Caco-2 (cell line): ENCODE data around the gene ATF7IP. TPM values are rescaled to one million over a fixed set of nuclear protein-coding genes. Genes with fewer than 3 reads are reported as not detected.
A peak's percentile ranks its signal among the peaks of the same experiment; 100 is the strongest.
"Not testable (repeated sequence)": the region's sequence is repeated elsewhere in the genome, so short reads cannot be mapped to it uniquely, and the experiment has no call there.

ENCODE experiments used
- Bru-seq: library from RNA; stranded (reverse); fragments of 400-500 nt; gene quantifications from one replicate; lab custom pipeline; 2021; lab: Mats Ljungman, UMichigan
- BruChase-seq, 2 experiments: library from RNA; stranded (reverse); fragments of 400-500 nt; gene quantifications; one replicate each; lab custom pipeline; 2021; lab: Mats Ljungman, UMichigan
- BruUV-seq: library from RNA; stranded (reverse); fragments of 400-500 nt; replicated peaks from 2 replicates; lab custom pipeline; 2021; lab: Mats Ljungman, UMichigan
- CTCF ChIA-PET: fragments of 300-600 bp; sonication (Branson Sonifier 250); formaldehyde crosslinking; loops from one replicate; lab custom pipeline; 2022; ENCODE audit warnings: antibody characterized with exemption; lab: Charles Lee
- POLR2A ChIA-PET: fragments of 300-600 bp; sonication (Branson Sonifier 250); formaldehyde crosslinking; loops from one replicate; lab custom pipeline; 2022; ENCODE audit warnings: antibody characterized with exemption; lab: Charles Lee
- DNase-seq, 2 experiments: peaks; one replicate each; pipeline versions ENCODE4 v3.0.0 to v3.0.0-alpha.2; 2020 to 2022
- H3K27me3 ChIP-seq: replicated peaks from 2 replicates; pipeline ENCODE4 v1.6.0; 2011; ENCODE audit warnings: low read length; ENCODE audit not compliant: control insufficient read depth, insufficient read depth
- H3K36me3 ChIP-seq: 2 replicates; pipeline ENCODE4 v1.5.1; 2011; ENCODE audit warnings: low read length; ENCODE audit not compliant: control insufficient read depth, insufficient read depth
- H3K4me1 ChIP-seq: fragments of 250-450 bp; sonication (Bioruptor Pico); 2 replicates; pipeline ENCODE4 v1.5.1; 2020; ENCODE audit warnings: mild to moderate bottlenecking
- H3K4me3 ChIP-seq: 2 replicates; pipeline ENCODE4 v1.5.1; 2011; ENCODE audit warnings: low read depth, mild to moderate bottlenecking, control low read depth, low read length
- H3K9me3 ChIP-seq: fragments of 250-450 bp; sonication (Bioruptor Pico); 2 replicates; pipeline ENCODE4 v1.5.1; 2020; ENCODE audit warnings: mild to moderate bottlenecking, moderate library complexity
- H3K27ac Mint-ChIP-seq: one replicate; pipeline ENCODE4 v1.8.0; 2022; ENCODE audit warnings: mixed read lengths; ENCODE audit not compliant: unreplicated experiment
- H3K27me3 Mint-ChIP-seq: one replicate; pipeline ENCODE4 v1.8.0; 2022; ENCODE audit warnings: mixed read lengths; ENCODE audit not compliant: insufficient read depth, unreplicated experiment
- H3K36me3 Mint-ChIP-seq: one replicate; pipeline ENCODE4 v1.8.0; 2022; ENCODE audit warnings: mild to moderate bottlenecking, mixed read lengths; ENCODE audit not compliant: insufficient read depth, unreplicated experiment
- H3K4me1 Mint-ChIP-seq: one replicate; pipeline ENCODE4 v1.8.0; 2022; ENCODE audit warnings: low read depth, mixed read lengths; ENCODE audit not compliant: unreplicated experiment
- H3K4me3 Mint-ChIP-seq: one replicate; pipeline ENCODE4 v1.8.0; 2022; ENCODE audit warnings: mild to moderate bottlenecking, moderate library complexity, mixed read lengths; ENCODE audit not compliant: unreplicated experiment
- H3K9me3 Mint-ChIP-seq: one replicate; pipeline ENCODE4 v1.8.0; 2022; ENCODE audit warnings: mixed read lengths; ENCODE audit not compliant: unreplicated experiment
- CTCF ChIP-seq, 2 experiments: fragments of 200-600 bp in 1 of 2; IDR thresholded peaks; 1 replicate in 1 of 2; 2 replicates in 1 of 2; pipeline versions ENCODE4 v1.5.1 to v1.8.0; 2011 to 2022; ENCODE audit warnings: antibody characterized with exemption in 1 of 2, control low read depth in 1 of 2, inconsistent platforms in 1 of 2, low read depth in 1 of 2, low read length in 1 of 2, mild to moderate bottlenecking in 1 of 2, moderate library complexity in 1 of 2; ENCODE audit not compliant: insufficient read depth in 1 of 2, severe bottlenecking in 1 of 2, unreplicated experiment in 1 of 2
- intact Hi-C: fragments of 100-400 bp; cut with micrococcal nuclease; formaldehyde crosslinking; loops from one replicate; pipeline ENCODE4 v1.10.0; 2022; ENCODE audit not compliant: unreplicated experiment
- long read RNA-seq: library from polyadenylated mRNA; stranded (forward); transcript quantifications from one replicate; pipeline ENCODE4 v2.0.0, GENCODE V29; 2022
- total RNA-seq: library from RNA; stranded (reverse); gene quantifications from 2 replicates; pipeline ENCODE4 v1.2.3, GENCODE V29; 2022

The ATF7IP gene
- total RNA-seq = 98.3 and 107 TPM in 2 replicates
- percentile 96 among the genes with signal in this experiment for Bru-seq, nascent RNA
- BruChase-seq, experiment 1, labeled RNA remaining after a 2-hour chase = percentile 91 among the genes with signal in this experiment
- percentile 84 among the genes with signal in this experiment for BruChase-seq, experiment 2, labeled RNA remaining after a 6-hour chase
- long read RNA-seq, full-length matches to known transcripts = 11 of 30 reads
- long read RNA-seq, partial matches to known transcripts = 7 of 30 reads
- long read RNA-seq, other reads (novel, unspliced or antisense) = 12 of 30 reads

- POLR2A ChIA-PET = interaction anchor here (0.5 to 1.9 kb wide), 21 partner anchors 9 to 405 kb away, joined by 3 to 50 read pairs (median 4); a partner anchor contains a TSS
- H3K36me3 ChIP-seq = no peaks in the 10 kb centered on the region
- H3K27ac Mint-ChIP-seq = peak within 1 kb of the TSS; percentile 69
- peaks cover 25% of the 10 kb centered on the region for H3K36me3 Mint-ChIP-seq
- DNase-seq = peak; percentile 99
- peak within 1 kb of the TSS; percentile 73 for H3K4me3 Mint-ChIP-seq
- intact Hi-C loops = loop anchor here (1.0 to 5.0 kb wide), 8 partner anchors 20 to 179 kb away; no protein-coding TSS in a partner anchor
- H3K4me1 Mint-ChIP-seq = peaks cover 22% of the 10 kb centered on the region
- CTCF ChIA-PET = interaction anchor here (0.7 to 1.9 kb wide), 14 partner anchors 18 to 198 kb away, joined by 3 to 18 read pairs (median 4); no protein-coding TSS in a partner anchor
- no peaks in the 10 kb centered on the region for H3K27me3 ChIP-seq
- BruUV-seq = TSS peak; percentile 57
- H3K9me3 Mint-ChIP-seq = peaks cover 15% of the 10 kb centered on the region
- H3K27me3 Mint-ChIP-seq = no peaks in the 10 kb centered on the region
- peaks cover 11% of the 10 kb centered on the region for H3K4me1 ChIP-seq
- H3K4me3 ChIP-seq = peak within 1 kb of the TSS; percentile 76
- H3K9me3 ChIP-seq = peaks cover 10% of the 10 kb centered on the region; the same call in 1 of the 2 replicates
- peak in 1 of 2 experiments; percentile 49 for TF ChIP-seq CTCF (IDR thresholded peaks at IDR 0.05; ENCODE audit: insufficient read depth in 1 of 2, low read depth in 1 of 2, low read length in 1 of 2, severe bottlenecking in 1 of 2, unreplicated experiment in 1 of 2)
These were observed at the start of gene ATF7IP for GRCh38 chr12:14365294-14366208. ATF7IP (plus strand) TSS chr12:14365682; CDS start chr12:14423916, 58,234 bp downstream.

- Histone ChIP-seq H3K4me3 (no peak overlapping the region), H3K36me3 (no peaks in the 10 kb centered on the region), H3K9me3 (no peaks in the 10 kb centered on the region), H3K4me1 (no peaks in the 10 kb centered on the region), H3K27me3 (no peaks in the 10 kb centered on the region)
- no peak for TF ChIP-seq CTCF (IDR thresholded peaks at IDR 0.05; ENCODE audit: insufficient read depth in 1 of 2, low read depth in 1 of 2, low read length in 1 of 2, severe bottlenecking in 1 of 2, unreplicated experiment in 1 of 2)
- DNase-seq = no peak
- no peak overlapping the region for H3K4me3 Mint-ChIP-seq
- H3K27me3 Mint-ChIP-seq = no peaks in the 10 kb centered on the region
- intact Hi-C loops = no loop called here
- H3K36me3 Mint-ChIP-seq = no peaks in the 10 kb centered on the region
- H3K27ac Mint-ChIP-seq = no peak overlapping the region
- CTCF ChIA-PET = no interaction called here
- no peaks in the 10 kb centered on the region for H3K9me3 Mint-ChIP-seq
- H3K4me1 Mint-ChIP-seq = no peaks in the 10 kb centered on the region
- POLR2A ChIA-PET = no interaction called here
- no TSS peak for BruUV-seq
These were observed 47.9 kb upstream of the ATF7IP start for GRCh38 chr12:14317362-14318146.

GRCh38 chr12:14319704-14320427 lies 45.6 kb upstream of the ATF7IP start:
- CTCF ChIA-PET, H3K27me3 ChIP-seq, intact Hi-C loops, H3K4me3 Mint-ChIP-seq, H3K9me3 Mint-ChIP-seq, H3K4me1 ChIP-seq, BruUV-seq, H3K27ac Mint-ChIP-seq, H3K36me3 Mint-ChIP-seq, H3K9me3 ChIP-seq, H3K4me3 ChIP-seq, H3K27me3 Mint-ChIP-seq, H3K36me3 ChIP-seq, POLR2A ChIA-PET, H3K4me1 Mint-ChIP-seq, DNase-seq: not testable (repeated sequence)
